ENCODE measurements around the gene PEX7.
"Not testable (repeated sequence)": the region's sequence is repeated elsewhere in the genome, so short reads cannot be mapped to it uniquely, and the experiment has no call there.

The PEX7 gene

GRCh38 chr6:136791296-136792094 lies 30.9 kb upstream of the PEX7 start:
- DNase-seq = no peak

- DNase-seq = no peak
Observed at GRCh38 chr6:136792095-136792409, 30.3 kb upstream of the PEX7 start.

- peak; percentile 41 for DNase-seq
Observed at GRCh38 chr6:136792410-136793262, 29.8 kb upstream of the PEX7 start, which contains the start of gene MAP3K5. Gene MAP3K5 (minus strand): TSS chr6:136792477. CDS start chr6:136792157, 320 bp downstream.

GRCh38 chr6:136793363-136793762 lies 29.0 kb upstream of the PEX7 start:
- DNase-seq = no peak

- no peak for DNase-seq
Observed at GRCh38 chr6:136795386-136795785, 27.0 kb upstream of the PEX7 start.

GRCh38 chr6:136795996-136796395 lies 26.4 kb upstream of the PEX7 start:
- DNase-seq = no peak

GRCh38 chr6:136798044-136798443 lies 24.3 kb upstream of the PEX7 start:
- no peak for DNase-seq

GRCh38 chr6:136801581-136801980 lies 20.8 kb upstream of the PEX7 start:
- no peak for DNase-seq

- no peak for DNase-seq
Observed at GRCh38 chr6:136803608-136804007, 18.8 kb upstream of the PEX7 start.

GRCh38 chr6:136809091-136809860 lies 13.1 kb upstream of the PEX7 start:
- no peak for DNase-seq

GRCh38 chr6:136811272-136811671 lies 11.1 kb upstream of the PEX7 start:
- DNase-seq = no peak

GRCh38 chr6:136812174-136812573 lies 10.2 kb upstream of the PEX7 start:
- DNase-seq = no peak

GRCh38 chr6:136815608-136816007 lies 6.8 kb upstream of the PEX7 start:
- DNase-seq = not testable (repeated sequence)

- DNase-seq = no peak
Observed at GRCh38 chr6:136816656-136817055, 5.7 kb upstream of the PEX7 start.

GRCh38 chr6:136820561-136820960 lies 1.8 kb upstream of the PEX7 start:
- DNase-seq = no peak

- no peak for DNase-seq
Observed at GRCh38 chr6:136822046-136822375, 381 bp upstream of the PEX7 start.

- DNase-seq = no peak
Observed at GRCh38 chr6:136823128-136823660, 802 bp downstream of the PEX7 start.

- no peak for DNase-seq
Observed at GRCh38 chr6:136826216-136826615, 3.8 kb downstream of the PEX7 start.

GRCh38 chr6:136831873-136832562 lies 9.6 kb downstream of the PEX7 start:
- DNase-seq = no peak

- no peak for DNase-seq
Observed at GRCh38 chr6:136840276-136841001, 18.0 kb downstream of the PEX7 start.

GRCh38 chr6:136843210-136843609 lies 20.8 kb downstream of the PEX7 start:
- no peak for DNase-seq

- no peak for DNase-seq
Observed at GRCh38 chr6:136846046-136846445, 23.7 kb downstream of the PEX7 start.

All from 8988T (cell line).